GM10266 (cell line): ENCODE measurements around the gene ARL13A.

ENCODE experiments used
- DNase-seq: peaks from one replicate; pipeline ENCODE4 v3.0.0; 2012; ENCODE audit errors: extremely low spot score
- CTCF ChIP-seq: IDR thresholded peaks from 2 replicates; pipeline ENCODE4 v1.5.1; 2012; ENCODE audit warnings: mild to moderate bottlenecking, low read depth; ENCODE audit not compliant: control insufficient read depth, insufficient read depth; ENCODE audit errors: missing control alignments

The ARL13A gene

DNA sequence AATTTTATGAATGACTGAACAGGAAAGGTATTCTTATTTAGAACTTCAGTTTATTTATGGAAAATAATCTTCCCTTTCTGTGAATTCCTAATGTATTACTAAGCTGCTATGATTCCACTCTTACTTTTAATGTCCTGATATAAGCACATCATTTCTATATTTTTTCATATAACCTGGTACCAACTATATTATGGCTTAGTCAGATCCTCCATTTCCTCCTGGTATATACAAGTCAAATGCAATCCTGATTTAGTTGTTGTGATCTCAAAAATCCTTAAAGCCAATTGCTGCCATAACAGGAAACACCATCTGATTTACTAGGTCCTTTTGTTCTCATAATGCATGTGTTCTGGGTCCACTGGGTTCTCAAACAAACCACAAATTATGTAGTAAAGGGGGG lies 55.6 kb downstream of the ARL13A start:
- no peak for TF ChIP-seq CTCF
- DNase-seq, result no peak

- no peak for DNase-seq
These were observed 59.1 kb downstream of the ARL13A start for GRCh38 chrX:101028562-101028961.

DNA sequence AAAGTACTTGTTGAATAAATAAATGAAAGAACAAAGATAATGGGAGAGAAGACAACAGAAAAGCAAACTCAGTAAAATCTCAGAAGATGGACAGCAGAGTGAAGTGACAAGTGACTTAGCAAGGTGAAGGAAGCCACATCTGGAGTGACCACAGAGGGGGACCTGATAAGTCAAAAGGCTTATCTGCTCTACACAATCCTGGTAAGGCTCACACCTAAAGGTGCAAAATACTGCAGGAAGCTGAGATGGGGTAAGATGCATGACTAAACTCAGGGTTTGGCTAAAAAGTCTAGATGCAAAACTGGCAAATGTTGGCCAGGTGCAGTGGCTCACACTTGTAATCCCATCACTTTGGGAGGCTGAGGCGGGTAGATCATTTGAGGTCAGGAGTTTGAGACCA lies 60.2 kb downstream of the ARL13A start:
- no peak for DNase-seq
- TF ChIP-seq CTCF, result no peak

More at GRCh38 chrX:101028562-101028961, 59.1 kb downstream of the ARL13A start:
- no peak for TF ChIP-seq CTCF

- TF ChIP-seq CTCF, result no peak
These were observed 67.7 kb downstream of the ARL13A start for GRCh38 chrX:101037231-101037630.

DNA sequence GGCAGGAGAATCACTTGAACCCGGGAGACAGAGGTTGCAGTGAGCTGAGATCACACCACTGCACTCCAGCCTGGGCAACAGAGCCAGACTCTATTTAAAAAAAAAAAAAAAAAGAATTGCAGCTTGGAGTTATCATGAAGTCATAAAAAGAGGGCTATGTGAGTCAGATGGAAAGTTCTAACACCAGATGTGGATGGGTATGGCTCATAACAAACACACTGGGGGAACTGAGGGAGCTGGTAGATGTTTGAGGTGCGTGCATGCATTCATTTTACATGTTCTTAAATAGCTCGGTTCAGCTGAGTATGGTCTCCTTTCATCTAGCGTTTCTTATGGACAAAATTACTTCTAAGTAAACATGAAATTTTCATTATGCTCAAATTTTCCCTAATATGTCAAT lies 70.7 kb downstream of the ARL13A start:
- no peak for DNase-seq
- no peak for TF ChIP-seq CTCF

More at GRCh38 chrX:101037231-101037630, 67.7 kb downstream of the ARL13A start:
- DNase-seq, result no peak
